ENCODE measurements around the gene CREBBP.
A peak's percentile ranks its signal among the peaks of the same experiment; 100 is the strongest.
"Not testable (repeated sequence)": the region's sequence is repeated elsewhere in the genome, so short reads cannot be mapped to it uniquely, and the experiment has no call there.

CREBBP gene

DNA sequence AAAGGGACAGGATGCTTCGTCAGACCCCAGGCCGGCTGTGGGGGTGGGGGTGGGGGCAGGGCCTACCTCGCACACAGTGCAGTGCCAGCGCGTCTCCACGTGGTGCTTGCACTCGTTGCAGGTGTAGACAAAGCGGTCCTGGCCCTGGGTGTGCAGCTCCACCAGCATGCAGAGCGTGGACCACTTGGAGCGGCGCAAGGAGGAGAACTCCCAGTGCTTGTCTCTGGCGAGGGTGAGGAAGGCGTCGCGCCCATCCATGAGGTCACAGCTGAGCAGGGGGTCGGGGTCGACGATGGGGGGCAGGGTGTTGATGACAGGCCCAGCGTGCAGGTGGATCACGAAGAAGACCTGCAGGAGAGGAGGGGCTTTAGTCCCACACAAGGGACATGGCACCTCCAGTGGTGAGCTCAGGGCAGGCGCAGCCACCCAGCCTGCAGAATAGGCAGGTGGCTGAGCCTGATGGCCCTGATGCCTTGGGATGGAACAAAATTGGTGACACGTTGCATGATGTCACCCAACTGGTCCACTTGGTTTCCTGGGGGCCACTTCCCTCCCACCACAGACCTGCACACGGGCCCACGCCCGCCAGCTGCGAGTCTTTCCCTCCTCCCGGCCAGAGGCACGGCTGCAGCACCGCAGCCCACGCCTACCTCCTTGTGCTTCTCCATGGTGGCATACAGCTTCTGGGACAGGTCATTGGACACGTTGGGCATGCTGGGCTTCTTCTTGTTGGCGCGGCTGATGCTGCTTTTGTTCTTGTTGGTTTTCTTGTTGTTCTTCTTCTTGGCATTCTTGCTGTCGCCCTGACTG, 149.2 kb downstream of the CREBBP start:
- DNase-seq = no peak

DNA sequence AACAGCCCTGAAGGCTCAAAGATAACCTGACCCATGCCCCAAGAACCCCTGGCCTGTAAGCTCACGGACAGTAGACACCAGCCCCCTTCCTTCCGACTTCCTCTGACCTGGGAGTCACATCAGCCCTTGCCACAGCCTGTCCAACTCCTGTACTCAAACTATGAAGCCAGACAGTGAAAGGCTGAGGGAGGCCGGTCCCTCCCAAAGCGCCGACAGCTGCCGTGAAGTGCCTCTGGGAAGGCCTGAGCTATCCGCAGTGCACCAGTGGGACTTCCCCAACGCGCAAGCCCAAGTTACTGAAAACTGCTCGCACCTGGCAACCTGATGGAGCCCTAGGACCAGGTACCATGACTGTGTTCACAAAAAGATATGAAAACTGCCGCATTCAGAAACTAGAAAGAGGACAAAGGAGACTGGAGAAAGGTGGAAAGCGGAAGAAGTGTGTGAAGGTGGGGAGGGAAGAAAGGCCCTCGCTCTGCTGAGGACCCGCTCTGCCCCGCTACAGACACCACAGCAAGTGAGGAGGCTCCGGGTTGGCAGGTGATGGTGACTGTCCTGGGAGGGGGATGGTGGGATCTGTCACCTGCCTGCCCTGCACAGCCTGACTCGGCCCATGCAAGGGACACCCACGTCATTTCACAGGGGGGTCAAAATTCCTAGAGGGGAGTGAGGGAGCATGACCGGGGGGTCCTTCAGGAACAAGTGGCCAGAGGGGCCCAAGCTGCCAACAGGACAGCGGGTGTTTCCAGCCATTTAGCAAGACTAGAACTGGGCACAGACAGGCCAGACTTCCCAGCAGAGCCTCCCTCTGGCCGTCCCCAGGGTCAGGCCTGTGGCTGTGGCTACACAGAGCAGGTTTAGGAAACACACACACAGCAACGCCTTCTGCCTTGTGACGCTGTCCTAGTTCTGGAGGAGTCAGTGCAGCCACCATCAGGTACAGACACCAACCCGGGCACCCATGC, 150.1 kb downstream of the CREBBP start:
- no peak for DNase-seq

DNA sequence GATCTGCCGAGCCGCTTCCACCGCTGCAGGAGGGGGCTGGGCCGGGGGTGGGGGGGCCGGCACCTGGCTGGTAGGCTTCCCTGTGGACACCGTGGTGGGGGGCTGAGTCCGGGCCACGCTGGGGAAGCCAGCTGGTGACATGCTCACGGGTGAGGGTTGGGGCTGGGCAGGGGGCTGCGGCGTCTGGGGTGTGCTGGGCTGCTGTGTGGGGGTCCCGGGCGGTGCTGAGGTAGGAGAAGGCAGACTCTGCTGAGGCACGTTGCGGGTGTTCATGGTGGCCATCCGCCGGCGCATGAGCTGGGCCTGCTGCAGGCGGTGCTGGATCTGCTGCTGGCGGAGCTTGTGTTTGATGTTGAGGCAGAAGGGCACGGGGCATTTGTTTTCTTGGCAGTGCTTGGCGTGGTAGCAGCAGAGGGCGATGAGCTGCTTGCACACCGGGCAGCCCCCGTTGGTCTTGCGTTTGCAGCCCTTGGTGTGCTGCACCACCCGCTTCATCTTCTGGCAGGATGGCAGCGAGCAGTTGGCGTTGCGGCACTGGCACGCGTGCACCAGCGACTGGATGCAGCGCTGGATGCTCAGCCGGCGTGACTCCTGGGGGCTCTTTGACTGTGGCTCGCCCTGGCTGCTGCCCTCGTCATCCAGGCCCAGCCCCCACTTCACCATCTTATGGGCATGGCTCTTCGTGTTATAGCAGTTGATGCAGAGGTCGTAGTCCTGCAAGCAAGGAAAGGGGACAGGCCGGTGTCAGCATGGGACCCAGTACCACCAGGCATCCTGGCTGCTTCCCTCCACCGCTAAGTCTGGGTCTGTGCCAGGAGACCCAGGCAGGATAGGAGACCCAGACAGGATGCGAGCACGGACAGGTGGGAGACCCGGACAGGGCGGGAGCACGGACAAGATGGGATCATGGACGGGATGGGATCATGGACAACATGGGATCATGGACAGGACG, 151.1 kb downstream of the CREBBP start:
- no peak for DNase-seq

- DNase-seq = no peak
These were observed 151.9 kb downstream of the CREBBP start for GRCh38 chr16:3728424-3729160.

DNA sequence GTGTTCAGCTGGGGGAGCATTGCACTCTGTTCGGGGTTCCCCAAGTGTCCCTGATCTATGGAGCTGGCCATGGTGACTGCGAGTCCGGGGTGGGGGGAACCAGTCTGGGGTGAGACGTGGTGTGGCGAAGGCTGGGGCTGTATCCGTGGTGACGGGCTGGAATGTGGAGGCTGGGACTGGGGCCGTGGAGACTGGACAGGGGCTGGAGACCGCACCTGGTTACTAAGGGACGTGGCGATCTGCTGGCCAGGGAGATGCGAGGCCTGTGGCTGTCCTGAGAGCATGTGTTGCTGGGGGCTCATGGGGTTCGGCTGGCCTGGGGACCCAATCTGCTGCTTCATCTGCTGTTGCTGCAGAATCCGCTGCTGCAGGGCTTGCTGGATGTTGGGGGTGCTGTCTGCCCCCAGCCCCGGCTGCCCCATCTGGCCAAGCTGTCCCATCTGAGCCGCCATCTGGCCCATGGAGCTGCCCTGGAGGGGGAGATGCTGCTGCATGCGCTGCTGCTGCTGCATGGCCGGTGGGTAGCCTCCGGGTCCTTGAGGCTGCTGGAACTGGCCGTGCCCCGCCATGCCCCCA, 152.6 kb downstream of the CREBBP start:
- no peak for DNase-seq

DNA sequence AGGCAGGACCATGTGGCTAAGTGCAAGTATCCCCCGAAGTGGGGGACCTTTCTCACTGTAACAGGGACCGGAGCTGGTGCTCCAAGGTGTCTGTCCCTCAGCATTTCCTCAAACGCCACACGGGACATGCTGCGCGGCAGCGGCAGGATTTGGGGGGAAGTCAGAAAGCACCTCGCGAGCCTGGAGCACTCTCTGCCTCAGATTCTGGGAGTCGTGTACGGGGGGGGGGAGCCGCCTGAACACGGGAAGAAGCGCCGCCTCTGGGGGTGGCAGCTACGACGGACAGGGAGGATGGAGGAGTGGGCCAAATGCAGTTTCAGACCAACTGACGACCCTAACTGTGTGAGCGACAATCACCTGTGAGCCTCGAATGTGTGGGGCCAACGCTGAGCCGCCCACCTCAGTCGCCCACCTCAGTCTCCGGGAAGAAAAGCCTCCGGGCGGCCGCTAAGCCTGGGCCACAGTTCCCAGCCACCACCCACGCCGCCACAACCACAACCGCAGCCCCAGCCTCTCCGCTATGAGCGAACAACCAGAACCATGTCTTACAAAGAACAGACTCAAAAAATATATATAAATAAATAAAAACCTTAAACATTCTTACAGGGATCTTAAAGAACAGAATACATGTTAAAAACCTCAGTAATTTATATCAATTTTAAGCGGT, 154.4 kb downstream of the CREBBP start:
- no peak for DNase-seq

- no peak for DNase-seq
These were observed 155.2 kb downstream of the CREBBP start for GRCh38 chr16:3725276-3725675.

DNA sequence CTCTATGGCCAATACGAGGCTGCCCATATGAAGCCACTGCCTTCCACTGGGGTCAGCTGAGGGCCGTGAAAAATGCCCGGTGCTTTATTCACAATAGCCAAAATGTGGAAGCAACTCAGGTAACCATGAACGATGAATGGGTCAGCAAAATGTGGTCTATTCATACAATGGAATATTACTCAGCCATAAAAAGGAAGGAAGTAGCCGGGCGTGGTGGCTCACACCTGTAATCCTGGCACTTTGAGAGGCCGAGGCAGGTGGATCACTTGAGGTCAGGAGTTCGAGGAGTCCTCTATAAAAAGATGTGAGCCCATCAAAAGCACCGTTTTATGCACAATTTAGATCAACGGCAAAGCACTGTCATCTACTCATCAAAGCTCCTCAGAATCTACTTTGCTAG, 158.0 kb downstream of the CREBBP start:
- no peak for DNase-seq

GRCh38 chr16:3720418-3720817, 160.1 kb downstream of the CREBBP start:
- DNase-seq = no peak

DNA sequence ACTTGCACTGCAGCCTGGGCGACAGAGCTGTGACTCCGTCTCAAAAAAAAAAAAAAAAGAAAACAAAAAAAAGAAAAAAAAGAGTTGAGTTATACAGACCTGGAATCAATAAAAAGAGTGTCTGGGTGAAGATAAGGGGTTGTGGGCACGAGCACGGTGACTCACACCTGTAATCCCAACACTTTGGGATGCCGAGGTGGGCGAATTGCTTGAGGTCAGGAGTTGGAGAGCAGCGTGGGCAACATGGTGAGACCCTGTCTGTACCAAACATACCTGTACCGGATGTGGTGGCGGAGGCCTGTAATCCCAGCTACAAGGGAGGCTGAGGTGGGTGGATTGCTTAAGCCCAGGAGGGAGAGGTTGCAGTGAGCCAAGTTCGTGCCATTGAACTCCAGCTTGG, 161.9 kb downstream of the CREBBP start:
- no peak for DNase-seq

- no peak for DNase-seq
These were observed 162.5 kb downstream of the CREBBP start for GRCh38 chr16:3718019-3718391.

- peak; percentile 94 for DNase-seq
These were observed 163.1 kb downstream of the CREBBP start, which contains the start of gene TRAP1 for GRCh38 chr16:3717235-3718018. TRAP1 (minus strand) TSS chr16:3717524; CDS start chr16:3717508, 16 bp downstream.

GRCh38 chr16:3716831-3717234, 163.7 kb downstream of the CREBBP start:
- DNase-seq = peak; percentile 59

- no peak for DNase-seq
These were observed 165.1 kb downstream of the CREBBP start for GRCh38 chr16:3715430-3715829.

GRCh38 chr16:3714378-3714777, 166.1 kb downstream of the CREBBP start:
- not testable (repeated sequence) for DNase-seq

DNA sequence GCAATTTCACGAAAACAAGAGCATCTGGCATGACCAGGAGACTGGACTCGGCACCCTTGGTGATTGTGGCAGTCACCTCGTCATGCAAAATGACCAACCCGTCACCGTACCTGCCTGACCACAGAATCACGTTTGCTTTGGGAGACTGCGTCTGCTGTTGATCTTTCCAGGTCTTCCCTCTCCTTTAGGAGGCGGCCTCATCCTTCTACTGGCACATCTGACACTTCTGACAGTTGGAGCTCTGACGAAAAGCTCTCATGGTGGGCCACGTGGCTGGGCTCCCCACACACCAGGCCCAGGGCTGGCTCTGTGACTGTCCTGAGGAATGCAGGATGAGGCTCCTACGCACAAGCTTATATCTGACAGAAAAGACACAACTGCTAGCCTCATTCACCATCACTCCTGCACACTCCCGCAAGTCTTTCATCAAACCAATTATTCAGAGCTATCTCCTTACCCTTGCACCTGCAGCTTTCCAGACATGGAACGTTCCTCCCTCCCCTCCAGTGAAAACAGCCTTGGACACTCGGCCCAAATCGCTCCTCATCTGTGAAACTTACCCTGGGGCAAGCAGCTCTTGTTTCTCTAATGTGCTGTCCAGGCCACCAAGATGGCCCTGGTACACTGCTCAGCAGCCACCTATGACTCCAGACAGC, 166.8 kb downstream of the CREBBP start:
- no peak for DNase-seq

- DNase-seq = no peak
These were observed 167.6 kb downstream of the CREBBP start for GRCh38 chr16:3712861-3713372.

DNA sequence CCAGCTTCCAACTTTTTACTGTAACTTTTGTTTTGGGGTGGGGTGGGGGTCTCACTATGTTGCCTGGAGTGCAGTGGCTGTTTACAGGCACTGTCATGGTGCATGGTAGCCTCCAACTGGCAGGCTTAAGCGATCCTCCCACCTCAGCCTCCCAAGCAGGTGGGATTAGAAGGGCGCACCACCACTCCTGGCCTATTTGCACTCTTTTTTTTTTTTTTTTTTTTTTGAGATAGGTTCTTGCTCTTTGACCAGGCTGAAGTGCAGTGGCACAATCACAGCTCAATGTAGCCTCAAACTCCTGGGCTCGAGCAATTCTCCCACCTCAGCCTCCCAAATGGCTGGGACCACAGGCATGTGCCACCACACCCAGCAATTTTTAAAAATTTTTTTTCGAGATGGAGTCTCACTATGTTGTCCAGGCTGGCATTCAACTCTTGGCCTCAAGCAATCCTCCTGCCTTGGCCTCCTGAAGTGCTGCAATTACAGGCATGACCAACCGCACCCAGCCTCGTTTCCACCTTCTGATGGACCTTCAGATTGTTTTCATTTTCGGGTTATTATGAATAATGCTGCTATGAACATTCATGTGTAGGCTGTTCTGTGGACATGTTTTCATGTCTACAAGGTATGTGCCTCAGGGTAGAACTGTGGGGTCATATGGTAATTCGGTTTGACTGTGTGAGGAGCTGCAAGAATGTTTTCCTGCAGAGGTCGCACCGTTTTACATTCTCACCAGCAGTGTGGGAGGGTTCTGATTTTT, 174.1 kb downstream of the CREBBP start:
- no peak for DNase-seq

GRCh38 chr16:3702082-3702481, 178.4 kb downstream of the CREBBP start:
- DNase-seq = no peak

All from activated CD4-positive, CD25-positive, alpha-beta regulatory T cell treated with anti-CD3 and anti-CD28 coated beads, Interleukin-2, amount 50 U/mL, for 72 hours (primary cell).